ENCODE data around the gene PSMG3.

PSMG3 gene

GRCh38 chr7:1610013-1610677 is 40.3 kb upstream of the PSMG3 start:
- no peak for DNase-seq (ENCODE audit: low read depth)
- H3K4me3 ChIP-seq (ENCODE audit: low read length), result no peak overlapping the region
- no peak for TF ChIP-seq CTCF (conservative IDR thresholded peaks at IDR 0.05; ENCODE audit: low read length)

GRCh38 chr7:1609023-1609422 is 39.2 kb upstream of the PSMG3 start:
- no peak overlapping the region for H3K4me3 ChIP-seq (ENCODE audit: low read length)
- no peak for TF ChIP-seq CTCF (conservative IDR thresholded peaks at IDR 0.05; ENCODE audit: low read length)
- DNase-seq (ENCODE audit: low read depth), result no peak

GRCh38 chr7:1608318-1608717 is 38.5 kb upstream of the PSMG3 start:
- no peak overlapping the region for H3K4me3 ChIP-seq (ENCODE audit: low read length)
- TF ChIP-seq CTCF (conservative IDR thresholded peaks at IDR 0.05; ENCODE audit: low read length), result no peak
- DNase-seq (ENCODE audit: low read depth), result no peak

DNA sequence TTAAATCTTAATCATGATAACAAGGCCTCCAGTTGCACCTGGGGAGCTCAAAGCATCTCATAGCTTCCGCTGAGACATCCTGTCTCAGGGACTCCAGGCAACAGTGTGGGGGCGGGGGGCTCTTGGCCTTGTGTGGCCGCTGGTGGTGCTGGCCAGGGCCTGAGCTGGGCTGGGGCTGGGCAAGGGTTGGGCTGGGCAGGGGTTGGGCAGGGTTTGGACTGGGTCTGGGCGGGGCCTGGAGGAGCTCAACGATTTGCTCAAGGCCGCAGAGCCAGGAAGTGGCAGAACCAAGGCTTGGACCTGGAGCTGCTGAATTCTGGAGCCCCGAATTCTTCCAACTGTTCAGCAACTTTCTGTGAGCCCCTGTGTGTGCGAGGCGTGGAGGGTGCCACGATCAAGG is 37.9 kb upstream of the PSMG3 start:
- no peak for DNase-seq (ENCODE audit: low read depth)
- H3K4me3 ChIP-seq (ENCODE audit: low read length), result no peak overlapping the region
- TF ChIP-seq CTCF (conservative IDR thresholded peaks at IDR 0.05; ENCODE audit: low read length), result no peak

DNA sequence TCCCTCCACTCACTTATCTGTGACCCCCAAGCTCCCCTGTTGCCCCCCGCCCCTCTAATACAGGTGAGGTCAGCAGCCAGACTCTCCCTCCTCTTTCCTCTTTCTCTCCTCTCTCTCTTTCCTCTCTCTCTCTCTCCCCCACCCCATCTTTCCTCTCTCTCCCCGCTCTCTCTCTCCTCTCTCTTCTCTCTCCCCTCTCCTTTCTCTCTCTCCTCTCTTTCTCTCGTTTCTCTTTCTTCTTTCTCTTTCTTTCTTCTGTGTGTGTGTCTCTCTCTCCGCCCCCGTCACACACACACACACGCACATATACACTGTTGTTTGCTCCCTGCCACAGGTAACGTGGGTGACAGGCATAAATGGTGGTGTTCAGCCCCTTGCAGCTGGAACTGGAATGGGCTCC is 37.2 kb upstream of the PSMG3 start:
- DNase-seq (ENCODE audit: low read depth), result no peak
- no peak for TF ChIP-seq CTCF (conservative IDR thresholded peaks at IDR 0.05; ENCODE audit: low read length)
- H3K4me3 ChIP-seq (ENCODE audit: low read length), result no peak overlapping the region

DNA sequence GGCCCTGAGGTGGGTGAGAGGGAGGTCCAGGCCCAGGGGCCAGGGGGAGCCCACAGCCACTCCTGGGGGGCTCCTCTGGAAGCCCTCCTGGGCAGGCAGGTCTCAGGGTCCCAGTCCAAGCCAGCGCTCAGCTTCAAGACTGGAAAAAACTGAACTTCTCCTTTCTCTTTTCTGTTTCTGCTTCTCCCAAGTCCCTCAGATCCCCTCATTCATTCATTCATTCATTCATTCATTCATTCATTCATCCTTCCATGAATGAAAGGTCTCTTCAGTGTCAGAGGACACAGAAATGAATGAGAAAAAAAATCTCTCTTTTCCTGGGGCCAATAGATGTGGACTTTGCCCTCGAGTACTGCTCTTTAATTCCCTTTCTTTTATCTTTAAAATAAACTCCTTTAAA is 34.6 kb upstream of the PSMG3 start:
- H3K4me3 ChIP-seq (ENCODE audit: low read length), result no peak overlapping the region
- DNase-seq (ENCODE audit: low read depth), result no peak
- TF ChIP-seq CTCF (conservative IDR thresholded peaks at IDR 0.05; ENCODE audit: low read length), result no peak

- no peak for TF ChIP-seq CTCF (conservative IDR thresholded peaks at IDR 0.05; ENCODE audit: low read length)
- H3K4me3 ChIP-seq (ENCODE audit: low read length), result no peak overlapping the region
- DNase-seq (ENCODE audit: low read depth), result no peak
These were observed 33.8 kb upstream of the PSMG3 start for GRCh38 chr7:1603346-1604225.

Data from AG10803 (cell line).